K562 (cell line): Measurements from ENCODE around the gene AGPAT3. TPM values are rescaled to one million over a fixed set of nuclear protein-coding genes. Genes with fewer than 3 reads are reported as not detected.

Experiments used
- CTBP1 ChIP-seq: fragments of 450-650 bp; IDR thresholded peaks from 2 replicates; pipeline ENCODE4 v1.6.1; 2016; ENCODE audit warnings: borderline replicate concordance
- EGR1 ChIP-seq: fragments of 450-650 bp; conservative IDR thresholded peaks from 2 replicates; pipeline ENCODE4 v1.6.1; 2017; ENCODE audit warnings: mild to moderate bottlenecking
- HCFC1 ChIP-seq: IDR thresholded peaks from 2 replicates; pipeline ENCODE4 v1.6.1; 2012; ENCODE audit warnings: low read depth, low read length, improper control_type of control experiment
- HIVEP1 ChIP-seq: fragments of 250-450 bp; sonication (Bioruptor Pico); IDR thresholded peaks from 2 replicates; pipeline ENCODE4 v1.4.0; 2020; ENCODE audit warnings: mild to moderate bottlenecking
- HMGN3 ChIP-seq: IDR thresholded peaks from 2 replicates; pipeline ENCODE4 v1.6.1; 2011; ENCODE audit warnings: borderline replicate concordance, low read depth, mild to moderate bottlenecking, mixed read lengths, low read length; ENCODE audit not compliant: insufficient read length; ENCODE audit errors: extremely low read depth
- HNRNPLL ChIP-seq: fragments of 200-400 bp; formaldehyde crosslinking; IDR thresholded peaks from 2 replicates; pipeline ENCODE4 v1.6.1; 2017; ENCODE audit warnings: low read length, low read depth, mild to moderate bottlenecking; ENCODE audit not compliant: poor library complexity, severe bottlenecking
- KDM1A ChIP-seq, 2 experiments: fragments of 450-650 bp; IDR thresholded peaks; 2 replicates each; pipeline ENCODE4 v1.6.1; 2016; ENCODE audit warnings: mild to moderate bottlenecking in 2 of 2
- MEIS2 ChIP-seq: fragments of 450-650 bp; IDR thresholded peaks from 2 replicates; pipeline ENCODE4 v1.6.1; 2014; ENCODE audit warnings: mild to moderate bottlenecking; ENCODE audit not compliant: partially characterized antibody
- MYNN ChIP-seq, 2 experiments: sonication (generic); formaldehyde crosslinking in 1 of 2; IDR thresholded peaks; 2 replicates each; pipeline versions ENCODE4 v1.5.0 to v1.6.1; 2016 to 2020; ENCODE audit warnings: antibody characterized with exemption in 1 of 2, missing genetic modification reagents in 1 of 2
- NFIX ChIP-seq: fragments of 250-450 bp; sonication (Bioruptor Pico); IDR thresholded peaks from 2 replicates; pipeline ENCODE4 v1.4.0; 2020; ENCODE audit warnings: low read depth, mild to moderate bottlenecking, moderate library complexity
- RBFOX2 ChIP-seq: fragments of 200-400 bp; formaldehyde crosslinking; IDR thresholded peaks from 2 replicates; pipeline ENCODE4 v1.6.1; 2017; ENCODE audit warnings: low read depth, mild to moderate bottlenecking, low read length, moderate library complexity
- SMAD2 ChIP-seq: fragments of 150-350 bp; IDR thresholded peaks from 2 replicates; pipeline ENCODE4 v1.6.1; 2014; ENCODE audit warnings: low read depth, mild to moderate bottlenecking, low read length
- SMARCE1 ChIP-seq: fragments of 450-650 bp; IDR thresholded peaks from 2 replicates; pipeline ENCODE4 v1.7.1; 2016; ENCODE audit warnings: mild to moderate bottlenecking
- SP2 ChIP-seq: IDR thresholded peaks from 2 replicates; pipeline ENCODE4 v1.6.1; 2011; ENCODE audit warnings: mild to moderate bottlenecking, low read depth, low read length, moderate library complexity; ENCODE audit not compliant: poor library complexity, severe bottlenecking; ENCODE audit errors: extremely low read depth
- TEAD4 ChIP-seq, 2 experiments: sonication (generic) in 1 of 2; formaldehyde crosslinking in 1 of 2; IDR thresholded peaks; 2 replicates each; pipeline versions ENCODE4 v1.6.1 to v1.8.0; 2012 to 2022; ENCODE audit warnings: borderline replicate concordance in 1 of 2, inconsistent platforms in 1 of 2, low read length in 1 of 2, mild to moderate bottlenecking in 1 of 2, missing genetic modification reagents in 1 of 2
- ZKSCAN1 ChIP-seq: fragments of 150-350 bp; IDR thresholded peaks from 2 replicates; pipeline ENCODE4 v1.6.1; 2016; ENCODE audit warnings: low read depth, low read length
- polyA plus RNA-seq, 8 experiments: library from polyadenylated mRNA; depleted of rRNA in 4 of 8; stranded (reverse) in 5 of 8; unstranded in 3 of 8; fragments of >200 nt; fragmentation: Nextera tagmentation in 2 of 8; fragmentation: Illumina TruSeq in 1 of 8; extraction: Ambion mirVana in 2 of 8; extraction: Trizol in 1 of 8; gene quantifications; 2 replicates each; pipeline versions ENCODE4 v1.2.1 to v1.2.3, GENCODE V29; 2011 to 2014; ENCODE audit warnings: inconsistent platforms in 1 of 8, missing spikeins in 1 of 8
- total RNA-seq, 7 experiments: library from RNA; depleted of rRNA in 6 of 7; stranded (reverse); fragments of >200 nt in 6 of 7; fragmentation: Illumina TruSeq in 2 of 7; extraction: Trizol in 2 of 7; gene quantifications; 2 replicates each; pipeline versions ENCODE4 v1.2.1 to v1.2.3, GENCODE V29; 2011 to 2021; ENCODE audit warnings: low replicate concordance in 1 of 7
- TF ChIP-seq, protein P1 (sequence below): IDR thresholded peaks from 2 replicates; pipeline ENCODE4 v1.6.1; 2011; ENCODE audit warnings: borderline replicate concordance, low read depth, mild to moderate bottlenecking, moderate library complexity, low read length; ENCODE audit not compliant: insufficient read depth, poor library complexity, severe bottlenecking
- TF ChIP-seq, protein P2 (sequence below): fragments of 250-450 bp; sonication (Bioruptor Pico); IDR thresholded peaks from 2 replicates; pipeline ENCODE4 v1.8.0; 2021; ENCODE audit warnings: borderline replicate concordance, mild to moderate bottlenecking, moderate library complexity; ENCODE audit not compliant: poor library complexity, severe bottlenecking
- TF ChIP-seq, protein P3 (sequence below): sonication (generic); formaldehyde crosslinking; IDR thresholded peaks from 2 replicates; pipeline ENCODE4 v1.8.1; 2023; ENCODE audit warnings: mild to moderate bottlenecking, missing genetic modification reagents, moderate library complexity
- TF ChIP-seq, protein P4 (sequence below): fragments of 450-650 bp; IDR thresholded peaks from 2 replicates; pipeline ENCODE4 v1.6.1; 2017; ENCODE audit warnings: mild to moderate bottlenecking, moderate library complexity

AGPAT3 gene
- total and polyA plus RNA-seq, 9 of the 15 experiments (the other 6 are each of a cell fraction or from before 2014, with no cell fraction given), result 1.5 to 88.4 (median 35.7) TPM

DNA sequence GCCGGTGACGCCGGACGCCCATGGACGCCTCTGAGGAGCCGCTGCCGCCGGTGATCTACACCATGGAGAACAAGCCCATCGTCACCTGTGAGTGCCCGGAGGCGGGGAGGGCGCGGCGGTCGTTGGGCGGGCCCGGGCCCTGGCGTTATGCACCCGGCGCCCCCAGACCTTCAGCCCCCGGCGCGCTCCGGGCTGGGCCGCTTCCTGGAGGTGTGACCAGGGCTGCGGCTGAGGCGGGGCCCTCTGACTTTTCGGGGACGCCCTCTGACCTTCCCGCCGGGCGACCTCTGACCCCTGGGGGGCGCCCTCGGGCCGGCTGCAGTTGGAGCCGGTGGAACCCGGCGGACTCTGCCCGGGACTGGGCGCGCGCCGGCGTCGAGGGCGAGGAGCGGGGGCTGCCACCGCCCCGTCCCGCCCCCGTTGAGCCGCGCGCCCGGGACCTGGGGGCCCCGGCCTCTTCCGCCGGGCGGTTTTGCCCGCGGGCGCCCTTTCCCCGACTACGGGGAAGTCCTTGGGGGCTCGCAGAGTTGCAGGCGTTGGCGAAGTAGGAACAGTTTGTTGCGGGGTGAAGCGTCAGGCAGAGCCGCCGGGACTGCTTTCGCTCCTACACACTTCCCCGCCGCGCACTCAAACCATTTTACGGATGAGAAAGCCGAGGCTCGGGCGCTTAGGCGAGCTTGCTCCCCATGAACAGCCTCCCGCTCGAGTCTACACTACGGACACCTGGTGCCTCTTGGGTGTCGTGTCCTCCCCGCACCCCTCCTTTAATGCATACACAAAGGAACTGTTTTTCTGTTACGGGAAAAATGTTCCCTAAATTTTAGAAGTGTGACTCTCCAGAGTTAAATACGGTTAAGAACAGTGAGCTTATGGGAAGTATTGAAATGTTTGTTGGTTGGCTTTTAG lies 147.7 kb downstream of the AGPAT3 start (continued):
- TF ChIP-seq MYNN (IDR thresholded peaks at IDR 0.05) (0 out of 2 replicates have a peak, but pooled peaks have one; percentile 43), MYNN (CRISPR knock-in tag; IDR thresholded peaks at IDR 0.05) (no peak), HNRNPLL (peak; percentile 51), HCFC1 (peak; percentile 58), ZKSCAN1 (no peak), NFIX (CRISPR knock-in tag) (no peak), SMAD2 (no peak), CTBP1 (peak; percentile 70; the same call in 1 of the 2 replicates), HMGN3 (peak; percentile 66), EGR1 (no peak), RBFOX2 (peak; percentile 79), TEAD4 (IDR thresholded peaks at IDR 0.05; ENCODE audit: low read length) (peak; percentile 3; the same call in 1 of the 2 replicates), TEAD4 (CRISPR knock-in tag; IDR thresholded peaks at IDR 0.05; ENCODE audit: borderline replicate concordance) (no peak), HIVEP1 (CRISPR knock-in tag) (0 out of 2 replicates have a peak, but pooled peaks have one; percentile 5), KDM1A (IDR thresholded peaks at IDR 0.05) (no peak), SP2 (no peak), SMARCE1 (no peak), MEIS2 (peak; percentile 14)
- TF ChIP-seq, protein P1, sequence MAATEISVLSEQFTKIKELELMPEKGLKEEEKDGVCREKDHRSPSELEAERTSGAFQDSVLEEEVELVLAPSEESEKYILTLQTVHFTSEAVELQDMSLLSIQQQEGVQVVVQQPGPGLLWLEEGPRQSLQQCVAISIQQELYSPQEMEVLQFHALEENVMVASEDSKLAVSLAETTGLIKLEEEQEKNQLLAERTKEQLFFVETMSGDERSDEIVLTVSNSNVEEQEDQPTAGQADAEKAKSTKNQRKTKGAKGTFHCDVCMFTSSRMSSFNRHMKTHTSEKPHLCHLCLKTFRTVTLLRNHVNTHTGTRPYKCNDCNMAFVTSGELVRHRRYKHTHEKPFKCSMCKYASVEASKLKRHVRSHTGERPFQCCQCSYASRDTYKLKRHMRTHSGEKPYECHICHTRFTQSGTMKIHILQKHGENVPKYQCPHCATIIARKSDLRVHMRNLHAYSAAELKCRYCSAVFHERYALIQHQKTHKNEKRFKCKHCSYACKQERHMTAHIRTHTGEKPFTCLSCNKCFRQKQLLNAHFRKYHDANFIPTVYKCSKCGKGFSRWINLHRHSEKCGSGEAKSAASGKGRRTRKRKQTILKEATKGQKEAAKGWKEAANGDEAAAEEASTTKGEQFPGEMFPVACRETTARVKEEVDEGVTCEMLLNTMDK, result peak; percentile 21
- TF ChIP-seq, protein P2, sequence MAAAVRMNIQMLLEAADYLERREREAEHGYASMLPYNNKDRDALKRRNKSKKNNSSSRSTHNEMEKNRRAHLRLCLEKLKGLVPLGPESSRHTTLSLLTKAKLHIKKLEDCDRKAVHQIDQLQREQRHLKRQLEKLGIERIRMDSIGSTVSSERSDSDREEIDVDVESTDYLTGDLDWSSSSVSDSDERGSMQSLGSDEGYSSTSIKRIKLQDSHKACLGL (CRISPR knock-in tag), result peak; percentile 29
- TF ChIP-seq, protein P3, sequence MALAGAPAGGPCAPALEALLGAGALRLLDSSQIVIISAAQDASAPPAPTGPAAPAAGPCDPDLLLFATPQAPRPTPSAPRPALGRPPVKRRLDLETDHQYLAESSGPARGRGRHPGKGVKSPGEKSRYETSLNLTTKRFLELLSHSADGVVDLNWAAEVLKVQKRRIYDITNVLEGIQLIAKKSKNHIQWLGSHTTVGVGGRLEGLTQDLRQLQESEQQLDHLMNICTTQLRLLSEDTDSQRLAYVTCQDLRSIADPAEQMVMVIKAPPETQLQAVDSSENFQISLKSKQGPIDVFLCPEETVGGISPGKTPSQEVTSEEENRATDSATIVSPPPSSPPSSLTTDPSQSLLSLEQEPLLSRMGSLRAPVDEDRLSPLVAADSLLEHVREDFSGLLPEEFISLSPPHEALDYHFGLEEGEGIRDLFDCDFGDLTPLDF, result peak; percentile 63; the same call in 1 of the 2 replicates
- TF ChIP-seq, protein P4, sequence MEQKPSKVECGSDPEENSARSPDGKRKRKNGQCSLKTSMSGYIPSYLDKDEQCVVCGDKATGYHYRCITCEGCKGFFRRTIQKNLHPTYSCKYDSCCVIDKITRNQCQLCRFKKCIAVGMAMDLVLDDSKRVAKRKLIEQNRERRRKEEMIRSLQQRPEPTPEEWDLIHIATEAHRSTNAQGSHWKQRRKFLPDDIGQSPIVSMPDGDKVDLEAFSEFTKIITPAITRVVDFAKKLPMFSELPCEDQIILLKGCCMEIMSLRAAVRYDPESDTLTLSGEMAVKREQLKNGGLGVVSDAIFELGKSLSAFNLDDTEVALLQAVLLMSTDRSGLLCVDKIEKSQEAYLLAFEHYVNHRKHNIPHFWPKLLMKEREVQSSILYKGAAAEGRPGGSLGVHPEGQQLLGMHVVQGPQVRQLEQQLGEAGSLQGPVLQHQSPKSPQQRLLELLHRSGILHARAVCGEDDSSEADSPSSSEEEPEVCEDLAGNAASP, result no peak
